ENCODE measurements around the gene RHBDD3. TPM values are rescaled to one million over a fixed set of nuclear protein-coding genes. Genes with fewer than 3 reads are reported as not detected.

RHBDD3 gene
- total RNA-seq, 2 donors from 2014 or later, result 22.4 to 29.4 TPM

GRCh38 chr22:29218758-29219408, 48.9 kb downstream of the RHBDD3 start:
- no peak overlapping the region for H3K27ac Mint-ChIP-seq

DNA sequence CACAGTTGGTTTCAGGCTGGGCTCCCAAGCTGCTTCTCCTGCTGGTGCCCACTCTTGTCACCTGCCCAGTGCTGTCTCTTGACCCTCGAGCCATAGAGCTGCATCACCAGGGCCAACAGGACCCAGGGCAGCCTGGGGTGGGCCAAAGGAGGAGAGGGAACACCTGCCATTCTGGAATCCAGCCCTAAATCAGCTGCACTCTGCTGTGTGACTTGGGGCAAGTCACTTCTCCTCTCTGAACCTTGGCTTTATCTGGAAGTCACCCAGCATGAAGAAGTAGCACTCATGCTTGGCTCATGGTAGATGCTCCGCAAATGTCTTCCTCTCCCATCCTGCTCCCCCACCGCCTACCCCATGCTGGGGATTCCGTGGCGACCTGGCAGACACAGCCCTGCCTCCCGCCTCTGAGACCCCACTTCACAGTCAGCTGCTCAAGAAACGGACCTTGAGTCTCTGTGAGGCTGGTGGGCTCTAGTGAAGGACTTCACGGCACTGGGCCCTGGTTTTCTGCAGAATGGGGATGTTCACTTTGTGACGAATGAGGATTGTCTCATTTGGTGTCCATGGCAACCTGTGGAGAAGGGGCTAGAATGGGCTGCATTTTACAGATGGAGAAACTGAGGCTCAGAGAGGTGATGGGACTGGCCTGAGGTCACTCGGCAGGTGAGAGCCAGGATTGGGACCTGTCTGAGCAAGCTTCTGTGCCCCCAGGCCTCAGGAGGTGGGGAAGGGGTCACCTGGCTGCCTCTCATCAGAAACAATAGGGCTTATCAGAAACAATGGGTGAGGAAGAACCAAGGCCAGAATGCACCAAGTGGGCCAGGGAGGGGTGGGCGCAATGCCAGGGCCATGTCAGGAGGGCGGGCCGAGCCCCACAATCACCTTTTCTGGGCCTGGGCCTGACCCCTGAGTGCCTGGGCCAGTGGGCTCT, 49.7 kb downstream of the RHBDD3 start:
- no peaks in the 10 kb centered on the region for H3K4me1 Mint-ChIP-seq (ENCODE audit: low read depth)
- no peak for DNase-seq
- no peaks in the 10 kb centered on the region for H3K27me3 Mint-ChIP-seq (ENCODE audit: low read depth)
- no peak for ATAC-seq (replicated peaks in 1 of 2)
- no peaks in the 10 kb centered on the region for H3K9me3 Mint-ChIP-seq
- no peak overlapping the region for H3K27ac Mint-ChIP-seq
- H3K36me3 Mint-ChIP-seq (ENCODE audit: insufficient read depth in 2 of 2), result no peaks in the 10 kb centered on the region
- no peak overlapping the region for H3K4me3 Mint-ChIP-seq

More at GRCh38 chr22:29218758-29219408, 48.9 kb downstream of the RHBDD3 start:
- Mint-ChIP-seq H3K36me3 (ENCODE audit: insufficient read depth in 2 of 2) (no peaks in the 10 kb centered on the region), H3K4me3 (no peak overlapping the region), H3K27me3 (ENCODE audit: low read depth) (no peaks in the 10 kb centered on the region), H3K4me1 (ENCODE audit: low read depth) (no peaks in the 10 kb centered on the region), H3K9me3 (no peaks in the 10 kb centered on the region)
- no peak for DNase-seq
- ATAC-seq (replicated peaks in 1 of 2), result no peak

GRCh38 chr22:29216873-29217666, 50.7 kb downstream of the RHBDD3 start:
- no peak for DNase-seq
- Mint-ChIP-seq H3K9me3 (no peaks in the 10 kb centered on the region), H3K4me3 (no peak overlapping the region), H3K4me1 (ENCODE audit: low read depth) (no peaks in the 10 kb centered on the region), H3K27ac (no peak overlapping the region), H3K27me3 (ENCODE audit: low read depth) (no peaks in the 10 kb centered on the region), H3K36me3 (ENCODE audit: insufficient read depth in 2 of 2) (no peaks in the 10 kb centered on the region)
- ATAC-seq (replicated peaks in 1 of 2), result no peak

DNA sequence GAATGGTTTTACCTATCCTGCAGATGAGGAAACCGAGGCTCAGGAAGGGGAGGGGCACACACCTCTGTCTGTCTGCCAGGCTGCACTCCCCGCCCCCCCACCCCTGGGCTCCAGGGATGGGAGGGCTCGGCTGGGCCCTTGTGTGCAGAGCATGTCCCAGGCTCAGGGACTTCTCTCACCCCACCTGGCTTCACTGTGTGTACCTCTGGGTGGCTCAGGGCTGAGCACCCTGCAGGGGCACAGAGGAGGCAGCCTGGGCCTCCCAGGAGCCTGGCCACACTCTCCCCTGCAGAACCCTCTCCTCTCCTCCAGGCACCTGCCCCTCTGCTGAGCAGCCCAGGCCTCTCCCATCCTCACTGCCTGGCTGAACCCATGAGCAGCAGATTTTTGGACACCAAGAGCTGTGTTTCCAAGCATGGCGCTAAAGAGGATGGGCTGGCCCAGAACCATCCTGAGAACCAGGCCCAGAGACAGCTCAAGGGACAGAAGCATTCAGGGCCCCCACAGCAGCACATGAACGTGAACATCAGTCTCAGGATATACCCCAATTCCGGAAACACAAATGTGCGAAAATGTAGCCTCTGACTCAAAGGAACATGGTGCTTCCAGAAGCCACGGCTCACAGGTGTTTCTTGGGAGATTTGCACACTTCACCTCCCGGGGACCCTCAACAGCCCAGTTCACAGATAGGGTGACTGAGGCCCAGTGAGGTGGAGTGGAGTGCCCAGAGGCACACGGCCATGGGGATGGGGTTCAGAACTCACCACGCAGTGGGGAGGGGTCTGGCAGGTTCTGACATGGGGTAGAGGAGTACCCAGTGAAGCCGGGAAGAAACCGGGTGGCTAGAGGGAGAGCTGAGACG, 51.5 kb downstream of the RHBDD3 start:
- ATAC-seq (replicated peaks in 1 of 2) (peak in 1 of 2 donors; percentile 49), DNase-seq (no peak)
- Mint-ChIP-seq H3K27me3 (ENCODE audit: low read depth) (no peaks in the 10 kb centered on the region), H3K4me1 (ENCODE audit: low read depth) (no peaks in the 10 kb centered on the region), H3K36me3 (ENCODE audit: insufficient read depth in 2 of 2) (no peaks in the 10 kb centered on the region), H3K9me3 (no peaks in the 10 kb centered on the region), H3K27ac (no peak overlapping the region), H3K4me3 (no peak overlapping the region)

- Mint-ChIP-seq H3K36me3 (ENCODE audit: insufficient read depth in 2 of 2) (no peaks in the 10 kb centered on the region), H3K4me3 (no peak overlapping the region), H3K27ac (no peak overlapping the region), H3K4me1 (ENCODE audit: low read depth) (no peaks in the 10 kb centered on the region), H3K9me3 (no peaks in the 10 kb centered on the region), H3K27me3 (ENCODE audit: low read depth) (no peaks in the 10 kb centered on the region)
- ATAC-seq (replicated peaks in 1 of 2) (peak; percentile 18 to 25), DNase-seq (no peak)
Measured at GRCh38 chr22:29215012-29215860, 52.5 kb downstream of the RHBDD3 start.

DNA sequence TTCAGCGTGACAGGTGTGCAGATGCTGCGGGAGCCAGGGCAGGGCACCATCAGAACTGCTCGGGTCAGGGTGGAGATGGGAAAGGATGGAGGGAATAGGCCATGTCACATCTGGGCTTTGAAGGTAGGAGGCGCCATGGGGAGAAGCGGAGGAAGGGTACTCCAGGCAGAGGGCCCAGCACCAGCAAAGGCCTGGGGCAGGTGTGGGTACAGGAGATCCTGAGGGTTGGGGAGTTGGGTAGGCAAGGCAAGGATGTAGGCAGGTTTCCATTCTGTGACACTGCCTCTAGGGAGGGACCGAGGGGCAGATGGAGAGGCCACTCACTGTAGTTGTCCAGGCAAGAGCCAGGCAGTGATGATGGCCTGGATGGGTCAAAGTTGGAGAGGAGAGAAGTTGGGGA, 53.5 kb downstream of the RHBDD3 start:
- no peaks in the 10 kb centered on the region for H3K9me3 Mint-ChIP-seq
- H3K36me3 Mint-ChIP-seq (ENCODE audit: insufficient read depth in 2 of 2), result no peaks in the 10 kb centered on the region
- H3K27me3 Mint-ChIP-seq (ENCODE audit: low read depth), result no peaks in the 10 kb centered on the region
- H3K27ac Mint-ChIP-seq, result no peak overlapping the region
- DNase-seq (no peak), ATAC-seq (replicated peaks in 1 of 2) (no peak)
- no peak overlapping the region for H3K4me3 Mint-ChIP-seq
- no peaks in the 10 kb centered on the region for H3K4me1 Mint-ChIP-seq (ENCODE audit: low read depth)

GRCh38 chr22:29213493-29213892, 54.3 kb downstream of the RHBDD3 start:
- Mint-ChIP-seq H3K4me1 (ENCODE audit: low read depth) (no peaks in the 10 kb centered on the region), H3K27ac (no peak overlapping the region), H3K9me3 (no peaks in the 10 kb centered on the region), H3K36me3 (ENCODE audit: insufficient read depth in 2 of 2) (no peaks in the 10 kb centered on the region), H3K4me3 (no peak overlapping the region), H3K27me3 (ENCODE audit: low read depth) (no peaks in the 10 kb centered on the region)
- DNase-seq (no peak), ATAC-seq (replicated peaks in 1 of 2) (no peak)

GRCh38 chr22:29212743-29213142, 55.0 kb downstream of the RHBDD3 start:
- Mint-ChIP-seq H3K4me1 (ENCODE audit: low read depth) (no peaks in the 10 kb centered on the region), H3K27ac (no peak overlapping the region), H3K27me3 (ENCODE audit: low read depth) (peaks cover 1% of the 10 kb centered on the region), H3K36me3 (ENCODE audit: insufficient read depth in 2 of 2) (no peaks in the 10 kb centered on the region), H3K9me3 (no peaks in the 10 kb centered on the region), H3K4me3 (no peak overlapping the region)
- no peak for DNase-seq
- no peak for ATAC-seq (replicated peaks in 1 of 2)

DNA sequence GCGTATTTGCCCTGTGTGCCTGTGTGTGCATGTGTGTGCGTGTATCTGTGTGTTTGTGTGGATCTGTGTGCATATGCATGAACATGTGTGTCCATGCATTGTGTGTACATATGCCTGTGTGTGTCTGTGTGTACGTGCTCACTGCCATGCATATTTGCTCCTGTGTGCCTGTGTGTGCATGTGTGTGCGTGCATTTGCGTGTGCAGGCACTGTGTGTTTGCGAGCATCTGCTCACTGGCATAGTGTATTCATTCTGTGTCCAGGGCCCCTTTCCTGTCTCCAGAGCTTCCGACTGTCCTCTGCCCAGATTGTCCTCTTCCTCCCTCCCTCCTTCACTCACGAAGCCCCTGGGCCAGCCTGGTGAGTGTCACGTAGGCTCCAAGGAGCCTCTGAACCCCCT, 56.3 kb downstream of the RHBDD3 start:
- H3K27me3 Mint-ChIP-seq (ENCODE audit: low read depth), result peaks cover 14% of the 10 kb centered on the region
- H3K4me1 Mint-ChIP-seq (ENCODE audit: low read depth), result peaks cover 2% of the 10 kb centered on the region
- no peak for ATAC-seq (replicated peaks in 1 of 2)
- no peak for DNase-seq
- H3K9me3 Mint-ChIP-seq, result no peaks in the 10 kb centered on the region
- H3K4me3 Mint-ChIP-seq, result no peak overlapping the region
- no peak overlapping the region for H3K27ac Mint-ChIP-seq
- H3K36me3 Mint-ChIP-seq (ENCODE audit: insufficient read depth in 2 of 2), result no peaks in the 10 kb centered on the region

- no peak for DNase-seq
- Mint-ChIP-seq H3K36me3 (ENCODE audit: insufficient read depth in 2 of 2) (no peaks in the 10 kb centered on the region), H3K27me3 (ENCODE audit: low read depth) (peaks cover 18% of the 10 kb centered on the region), H3K4me1 (ENCODE audit: low read depth) (peaks cover 5% of the 10 kb centered on the region), H3K9me3 (no peaks in the 10 kb centered on the region), H3K27ac (no peak overlapping the region), H3K4me3 (no peak overlapping the region)
- ATAC-seq (replicated peaks in 1 of 2), result no peak
Measured at GRCh38 chr22:29211066-29211465, 56.7 kb downstream of the RHBDD3 start.
